Esophagus squamous epithelium (tissue), 4 donors: ENCODE data around the gene NDUFS4.

Experiments
- CTCF ChIP-seq, 6 experiments: fragments of 450-650 bp in 4 of 6; fragments of 200-600 bp in 2 of 6; sonication (generic) in 2 of 6; IDR thresholded peaks; one replicate each; pipeline ENCODE4 v1.5.1; 2016 to 2019; ENCODE audit warnings: antibody characterized with exemption in 6 of 6, mild to moderate bottlenecking in 4 of 6, moderate library complexity in 4 of 6
- POLR2A ChIP-seq, 4 donors: fragments of 450-650 bp; IDR thresholded peaks; one replicate each; pipeline ENCODE4 v1.6.1; 2017; ENCODE audit warnings: antibody characterized with exemption in 4 of 4, mild to moderate bottlenecking in 4 of 4, moderate library complexity in 3 of 4

GRCh38 chr5:53547226-53547625, 13.2 kb upstream of the NDUFS4 start:
- TF ChIP-seq CTCF (IDR thresholded peaks at IDR 0.05) (no peak), POLR2A (IDR thresholded peaks at IDR 0.05) (no peak)
